SK-N-SH treated with all-trans-retinoic acid at 6 μM for 48 hours (cell line): Measurements from ENCODE around the gene GSG1L.
"Not testable (repeated sequence)": the region's sequence is repeated elsewhere in the genome, so short reads cannot be mapped to it uniquely, and the experiment has no call there.

Experiments
- ATAC-seq: fragments of 200-7000 bp; cut with Tn5 transposase; 3 replicates; pipeline ENCODE4 v1.9.1; 2020; ENCODE audit warnings: mild to moderate bottlenecking, moderate library complexity
- ARNTL ChIP-seq: fragments of 450-650 bp; formaldehyde crosslinking; IDR thresholded peaks from 2 replicates; pipeline ENCODE4 v1.5.0; 2020; ENCODE audit warnings: low read depth, mild to moderate bottlenecking, moderate library complexity, borderline replicate concordance
- BACH2 ChIP-seq: fragments of 250-450 bp; sonication (Bioruptor Pico); IDR thresholded peaks from 2 replicates; pipeline ENCODE4 v1.9.0; 2021; ENCODE audit warnings: mild to moderate bottlenecking, borderline replicate concordance
- CSDC2 ChIP-seq: fragments of 250-450 bp; sonication (Bioruptor Pico); IDR thresholded peaks from 2 replicates; pipeline ENCODE4 v1.5.0; 2020; ENCODE audit warnings: mild to moderate bottlenecking, moderate library complexity
- ESRRG ChIP-seq: fragments of 250-450 bp; sonication (Bioruptor Pico); IDR thresholded peaks from 2 replicates; pipeline ENCODE4 v1.6.1; 2021; ENCODE audit warnings: mild to moderate bottlenecking
- GLIS3 ChIP-seq: fragments of 250-450 bp; sonication (Bioruptor Pico); IDR thresholded peaks from 2 replicates; pipeline ENCODE4 v1.5.0; 2020; ENCODE audit warnings: mild to moderate bottlenecking, moderate library complexity
- ISL1 ChIP-seq: fragments of 250-450 bp; sonication (Bioruptor Pico); IDR thresholded peaks from 2 replicates; pipeline ENCODE4 v2.1.2; 2022; ENCODE audit warnings: mild to moderate bottlenecking, moderate library complexity
- OSR1 ChIP-seq: fragments of 250-450 bp; sonication (Bioruptor Pico); IDR thresholded peaks from 2 replicates; pipeline ENCODE4 v1.8.0; 2022; ENCODE audit warnings: moderate library complexity, mild to moderate bottlenecking, inconsistent platforms
- PPARA ChIP-seq: fragments of 250-450 bp; sonication (Bioruptor Pico); IDR thresholded peaks from 2 replicates; pipeline ENCODE4 v1.5.0; 2020; ENCODE audit warnings: mild to moderate bottlenecking, borderline replicate concordance
- SNAI2 ChIP-seq: fragments of 250-450 bp; sonication (Bioruptor Pico); IDR thresholded peaks from 2 replicates; pipeline ENCODE4 v1.5.0; 2020; ENCODE audit warnings: mild to moderate bottlenecking, moderate library complexity
- TOX ChIP-seq: fragments of 250-450 bp; sonication (Bioruptor Pico); IDR thresholded peaks from 2 replicates; pipeline ENCODE4 v1.8.0; 2021; ENCODE audit warnings: mild to moderate bottlenecking, moderate library complexity, borderline replicate concordance
- ZC3H10 ChIP-seq: fragments of 250-450 bp; sonication (Bioruptor Pico); IDR thresholded peaks from 2 replicates; pipeline ENCODE4 v1.5.1; 2021; ENCODE audit warnings: mild to moderate bottlenecking, moderate library complexity
- ZFP3 ChIP-seq: fragments of 250-450 bp; sonication (Bioruptor Pico); IDR thresholded peaks from 2 replicates; pipeline ENCODE4 v1.5.0; 2020; ENCODE audit warnings: mild to moderate bottlenecking, moderate library complexity
- ZFP30 ChIP-seq: fragments of 450-650 bp; formaldehyde crosslinking; IDR thresholded peaks from 2 replicates; pipeline ENCODE4 v1.5.0; 2022; ENCODE audit warnings: mild to moderate bottlenecking, moderate library complexity
- ZNF565 ChIP-seq: fragments of 450-650 bp; formaldehyde crosslinking; conservative IDR thresholded peaks from 2 replicates; pipeline ENCODE4 v1.5.0; 2020; ENCODE audit warnings: low read depth, mild to moderate bottlenecking, moderate library complexity
- TF ChIP-seq, protein P1 (sequence below): fragments of 250-450 bp; sonication (Bioruptor Pico); IDR thresholded peaks from 2 replicates; pipeline ENCODE4 v1.5.0; 2020; ENCODE audit warnings: mild to moderate bottlenecking, moderate library complexity
- TF ChIP-seq, protein P2 (sequence below): fragments of 250-450 bp; sonication (Bioruptor Pico); IDR thresholded peaks from 2 replicates; pipeline ENCODE4 v1.8.0; 2020; ENCODE audit warnings: mild to moderate bottlenecking, moderate library complexity, borderline replicate concordance
- TF ChIP-seq, protein P3 (sequence below): fragments of 250-450 bp; sonication (Bioruptor Pico); IDR thresholded peaks from 2 replicates; pipeline ENCODE4 v1.5.1; 2021; ENCODE audit warnings: mild to moderate bottlenecking, moderate library complexity
- TF ChIP-seq, protein P4 (sequence below): fragments of 250-450 bp; sonication (Bioruptor Pico); IDR thresholded peaks from 2 replicates; pipeline ENCODE4 v1.8.0; 2021; ENCODE audit warnings: low read depth, mild to moderate bottlenecking, moderate library complexity, borderline replicate concordance

The GSG1L gene

DNA sequence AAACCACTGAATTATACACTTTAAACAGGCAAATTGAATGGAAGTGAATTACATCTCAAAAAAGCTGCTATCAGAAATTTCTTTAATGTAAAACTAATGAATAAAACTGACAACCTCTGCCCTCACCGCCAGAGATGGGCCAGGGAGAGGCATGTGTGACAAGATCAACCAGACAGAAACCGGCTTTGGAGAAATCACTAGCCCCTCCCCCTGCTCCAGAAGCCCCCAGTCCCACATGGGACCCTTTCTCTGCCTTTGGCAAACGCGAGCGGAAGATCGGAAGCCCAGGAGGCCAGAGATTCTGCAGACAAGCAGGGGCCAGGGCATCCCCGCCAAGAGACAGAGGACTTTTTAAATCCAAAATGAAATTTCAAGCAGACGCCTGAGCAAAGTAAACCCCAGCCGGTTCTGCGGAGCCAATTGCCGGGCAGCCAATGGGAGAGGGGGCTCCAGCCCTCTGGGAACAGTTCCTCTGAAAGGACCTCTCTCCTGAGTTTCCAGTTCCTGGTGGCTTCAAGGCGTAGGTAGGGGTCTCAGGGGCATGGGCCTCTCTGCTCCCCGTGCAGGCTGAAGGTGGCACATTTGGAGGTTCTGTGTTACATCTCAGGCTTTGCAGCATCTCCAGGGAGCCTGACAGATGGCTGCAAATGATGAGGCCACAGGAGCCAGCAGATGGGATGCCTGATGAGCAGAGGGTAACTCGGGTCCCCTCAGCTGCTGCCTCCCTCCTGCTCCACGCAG, 118.1 kb downstream of the GSG1L start:
- TF ChIP-seq CSDC2, result no peak
- TF ChIP-seq SNAI2 (CRISPR knock-in tag), result no peak
- no peak for TF ChIP-seq ZFP3 (CRISPR knock-in tag)
- ATAC-seq, result no peak

DNA sequence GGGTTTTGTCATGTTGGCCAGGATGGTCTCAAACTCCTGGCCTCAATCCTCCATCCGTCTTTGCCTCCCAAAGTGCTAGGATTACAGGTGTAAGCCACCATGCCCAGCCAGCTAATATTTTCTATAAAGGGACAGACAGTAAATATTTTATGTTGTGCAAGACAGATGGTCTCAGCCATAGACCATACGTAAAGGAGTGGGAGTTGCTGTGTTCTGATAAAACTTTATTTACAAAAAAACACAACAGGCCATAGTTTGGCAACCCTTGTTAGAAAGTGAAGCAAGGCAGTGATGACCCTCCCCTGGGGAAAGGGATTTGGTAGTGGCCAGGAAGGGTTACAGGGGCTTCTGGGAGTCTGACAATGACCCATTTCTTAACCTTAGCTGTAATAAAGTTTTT, 119.7 kb downstream of the GSG1L start:
- TF ChIP-seq ISL1 (CRISPR knock-in tag) (no peak), ZFP30 (no peak), ZNF565 (CRISPR knock-in tag) (no peak), ZFP3 (CRISPR knock-in tag) (no peak), BACH2 (CRISPR knock-in tag) (no peak), ESRRG (CRISPR knock-in tag) (no peak), GLIS3 (CRISPR knock-in tag) (no peak), CSDC2 (no peak), ARNTL (no peak), ZC3H10 (no peak), SNAI2 (CRISPR knock-in tag) (no peak)
- TF ChIP-seq, protein P1, sequence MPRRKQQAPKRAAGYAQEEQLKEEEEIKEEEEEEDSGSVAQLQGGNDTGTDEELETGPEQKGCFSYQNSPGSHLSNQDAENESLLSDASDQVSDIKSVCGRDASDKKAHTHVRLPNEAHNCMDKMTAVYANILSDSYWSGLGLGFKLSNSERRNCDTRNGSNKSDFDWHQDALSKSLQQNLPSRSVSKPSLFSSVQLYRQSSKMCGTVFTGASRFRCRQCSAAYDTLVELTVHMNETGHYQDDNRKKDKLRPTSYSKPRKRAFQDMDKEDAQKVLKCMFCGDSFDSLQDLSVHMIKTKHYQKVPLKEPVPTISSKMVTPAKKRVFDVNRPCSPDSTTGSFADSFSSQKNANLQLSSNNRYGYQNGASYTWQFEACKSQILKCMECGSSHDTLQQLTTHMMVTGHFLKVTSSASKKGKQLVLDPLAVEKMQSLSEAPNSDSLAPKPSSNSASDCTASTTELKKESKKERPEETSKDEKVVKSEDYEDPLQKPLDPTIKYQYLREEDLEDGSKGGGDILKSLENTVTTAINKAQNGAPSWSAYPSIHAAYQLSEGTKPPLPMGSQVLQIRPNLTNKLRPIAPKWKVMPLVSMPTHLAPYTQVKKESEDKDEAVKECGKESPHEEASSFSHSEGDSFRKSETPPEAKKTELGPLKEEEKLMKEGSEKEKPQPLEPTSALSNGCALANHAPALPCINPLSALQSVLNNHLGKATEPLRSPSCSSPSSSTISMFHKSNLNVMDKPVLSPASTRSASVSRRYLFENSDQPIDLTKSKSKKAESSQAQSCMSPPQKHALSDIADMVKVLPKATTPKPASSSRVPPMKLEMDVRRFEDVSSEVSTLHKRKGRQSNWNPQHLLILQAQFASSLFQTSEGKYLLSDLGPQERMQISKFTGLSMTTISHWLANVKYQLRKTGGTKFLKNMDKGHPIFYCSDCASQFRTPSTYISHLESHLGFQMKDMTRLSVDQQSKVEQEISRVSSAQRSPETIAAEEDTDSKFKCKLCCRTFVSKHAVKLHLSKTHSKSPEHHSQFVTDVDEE (CRISPR knock-in tag), result no peak
- TF ChIP-seq, protein P2, sequence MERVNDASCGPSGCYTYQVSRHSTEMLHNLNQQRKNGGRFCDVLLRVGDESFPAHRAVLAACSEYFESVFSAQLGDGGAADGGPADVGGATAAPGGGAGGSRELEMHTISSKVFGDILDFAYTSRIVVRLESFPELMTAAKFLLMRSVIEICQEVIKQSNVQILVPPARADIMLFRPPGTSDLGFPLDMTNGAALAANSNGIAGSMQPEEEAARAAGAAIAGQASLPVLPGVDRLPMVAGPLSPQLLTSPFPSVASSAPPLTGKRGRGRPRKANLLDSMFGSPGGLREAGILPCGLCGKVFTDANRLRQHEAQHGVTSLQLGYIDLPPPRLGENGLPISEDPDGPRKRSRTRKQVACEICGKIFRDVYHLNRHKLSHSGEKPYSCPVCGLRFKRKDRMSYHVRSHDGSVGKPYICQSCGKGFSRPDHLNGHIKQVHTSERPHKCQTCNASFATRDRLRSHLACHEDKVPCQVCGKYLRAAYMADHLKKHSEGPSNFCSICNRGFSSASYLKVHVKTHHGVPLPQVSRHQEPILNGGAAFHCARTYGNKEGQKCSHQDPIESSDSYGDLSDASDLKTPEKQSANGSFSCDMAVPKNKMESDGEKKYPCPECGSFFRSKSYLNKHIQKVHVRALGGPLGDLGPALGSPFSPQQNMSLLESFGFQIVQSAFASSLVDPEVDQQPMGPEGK (CRISPR knock-in tag), result no peak
- TF ChIP-seq, protein P3, sequence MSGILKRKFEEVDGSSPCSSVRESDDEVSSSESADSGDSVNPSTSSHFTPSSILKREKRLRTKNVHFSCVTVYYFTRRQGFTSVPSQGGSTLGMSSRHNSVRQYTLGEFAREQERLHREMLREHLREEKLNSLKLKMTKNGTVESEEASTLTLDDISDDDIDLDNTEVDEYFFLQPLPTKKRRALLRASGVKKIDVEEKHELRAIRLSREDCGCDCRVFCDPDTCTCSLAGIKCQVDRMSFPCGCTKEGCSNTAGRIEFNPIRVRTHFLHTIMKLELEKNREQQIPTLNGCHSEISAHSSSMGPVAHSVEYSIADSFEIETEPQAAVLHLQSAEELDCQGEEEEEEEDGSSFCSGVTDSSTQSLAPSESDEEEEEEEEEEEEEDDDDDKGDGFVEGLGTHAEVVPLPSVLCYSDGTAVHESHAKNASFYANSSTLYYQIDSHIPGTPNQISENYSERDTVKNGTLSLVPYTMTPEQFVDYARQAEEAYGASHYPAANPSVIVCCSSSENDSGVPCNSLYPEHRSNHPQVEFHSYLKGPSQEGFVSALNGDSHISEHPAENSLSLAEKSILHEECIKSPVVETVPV (CRISPR knock-in tag), result no peak
- TF ChIP-seq, protein P4, sequence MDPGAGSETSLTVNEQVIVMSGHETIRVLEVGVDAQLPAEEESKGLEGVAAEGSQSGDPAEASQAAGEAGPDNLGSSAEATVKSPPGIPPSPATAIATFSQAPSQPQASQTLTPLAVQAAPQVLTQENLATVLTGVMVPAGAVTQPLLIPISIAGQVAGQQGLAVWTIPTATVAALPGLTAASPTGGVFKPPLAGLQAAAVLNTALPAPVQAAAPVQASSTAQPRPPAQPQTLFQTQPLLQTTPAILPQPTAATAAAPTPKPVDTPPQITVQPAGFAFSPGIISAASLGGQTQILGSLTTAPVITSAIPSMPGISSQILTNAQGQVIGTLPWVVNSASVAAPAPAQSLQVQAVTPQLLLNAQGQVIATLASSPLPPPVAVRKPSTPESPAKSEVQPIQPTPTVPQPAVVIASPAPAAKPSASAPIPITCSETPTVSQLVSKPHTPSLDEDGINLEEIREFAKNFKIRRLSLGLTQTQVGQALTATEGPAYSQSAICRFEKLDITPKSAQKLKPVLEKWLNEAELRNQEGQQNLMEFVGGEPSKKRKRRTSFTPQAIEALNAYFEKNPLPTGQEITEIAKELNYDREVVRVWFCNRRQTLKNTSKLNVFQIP (CRISPR knock-in tag), result no peak
- no peak for ATAC-seq

DNA sequence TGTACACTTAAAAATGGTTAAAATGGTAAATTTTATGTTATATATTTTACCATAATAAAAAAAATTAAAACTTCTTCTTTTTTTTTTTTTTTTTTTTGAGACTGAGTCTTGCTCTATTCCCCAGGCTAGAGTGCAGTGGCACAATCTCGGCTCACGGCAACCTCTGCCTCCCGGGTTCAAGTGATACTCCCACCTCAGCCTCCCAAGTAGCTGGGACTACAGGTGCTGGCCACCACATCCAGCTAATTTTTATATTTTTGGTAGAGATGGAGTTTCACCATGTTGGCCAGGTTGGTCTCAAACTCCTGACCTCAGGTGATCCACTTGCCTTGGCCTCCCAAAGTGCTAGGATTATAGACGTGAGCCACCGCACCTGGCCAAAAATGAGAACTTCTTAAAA, 121.4 kb downstream of the GSG1L start:
- ATAC-seq, result not testable (repeated sequence)

DNA sequence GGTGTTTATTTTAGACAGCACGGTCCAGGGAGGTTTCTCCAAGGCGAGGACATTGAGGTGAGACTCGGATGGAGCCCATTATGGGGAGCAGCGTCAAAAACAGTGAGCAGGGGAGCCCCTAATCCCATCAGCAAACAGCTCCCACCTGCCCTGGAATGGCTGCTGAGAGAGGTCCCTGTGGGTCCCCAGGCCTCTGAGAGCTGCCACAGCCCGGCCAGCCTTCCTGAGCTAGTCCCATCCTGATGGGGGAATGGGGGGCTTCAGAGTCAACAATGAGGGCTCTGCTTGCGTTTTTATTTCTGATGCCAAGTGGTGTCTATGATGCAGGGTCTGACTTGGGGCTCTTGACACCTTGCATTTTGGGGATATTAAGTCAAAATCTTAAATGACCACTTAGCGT, 128.4 kb downstream of the GSG1L start:
- no peak for ATAC-seq
- no peak for TF ChIP-seq OSR1
- TF ChIP-seq ZFP30, result no peak
- TF ChIP-seq, protein P2 (CRISPR knock-in tag), result no peak
- no peak for TF ChIP-seq ESRRG (CRISPR knock-in tag)
- TF ChIP-seq TOX (CRISPR knock-in tag), result no peak
- TF ChIP-seq BACH2 (CRISPR knock-in tag), result no peak
- TF ChIP-seq GLIS3 (CRISPR knock-in tag), result no peak
- no peak for TF ChIP-seq PPARA (CRISPR knock-in tag)
- TF ChIP-seq, protein P3 (CRISPR knock-in tag), result no peak
- TF ChIP-seq ZFP3 (CRISPR knock-in tag), result no peak
- TF ChIP-seq, all 23 proteins: peak for 0
